ENCODE measurements around the gene ITPKB.

Gene ITPKB

GRCh38 chr1:226670073-226670472 lies 69.0 kb downstream of the ITPKB start:
- no peak overlapping the region for H3K9ac ChIP-seq (ENCODE audit: low read depth, low read length)
- H3K4me1 ChIP-seq (ENCODE audit: insufficient read depth, low read length) = peaks cover 17% of the 10 kb centered on the region
- no peak overlapping the region for H3K27ac ChIP-seq (ENCODE audit: low read depth, low read length)

GRCh38 chr1:226668173-226668560 lies 70.9 kb downstream of the ITPKB start:
- Histone ChIP-seq H3K9ac (ENCODE audit: low read depth, low read length) (no peak overlapping the region), H3K27ac (ENCODE audit: low read depth, low read length) (no peak overlapping the region), H3K4me1 (ENCODE audit: insufficient read depth, low read length) (peaks cover 16% of the 10 kb centered on the region), H3K9me3 (ENCODE audit: insufficient read depth, low read depth, low read length) (no peaks in the 10 kb centered on the region), H3K4me3 (ENCODE audit: low read length) (no peak overlapping the region), H3K27me3 (ENCODE audit: insufficient read depth, low read length) (no peaks in the 10 kb centered on the region), H3K36me3 (ENCODE audit: insufficient read depth, low read length) (no peaks in the 10 kb centered on the region)
- WGBS = 79% methylated on average over 5 of the region's 5 CpGs

More at GRCh38 chr1:226670073-226670472, 69.0 kb downstream of the ITPKB start:
- no peaks in the 10 kb centered on the region for H3K36me3 ChIP-seq (ENCODE audit: insufficient read depth, low read length)
- H3K9me3 ChIP-seq (ENCODE audit: insufficient read depth, low read depth, low read length) = no peaks in the 10 kb centered on the region
- no peaks in the 10 kb centered on the region for H3K27me3 ChIP-seq (ENCODE audit: insufficient read depth, low read length)
- H3K4me3 ChIP-seq (ENCODE audit: low read length) = no peak overlapping the region
- 98% methylated on average over 4 of the region's 7 CpGs for WGBS

- H3K9ac ChIP-seq (ENCODE audit: low read depth, low read length) = no peak overlapping the region
- no peak overlapping the region for H3K4me3 ChIP-seq (ENCODE audit: low read length)
- H3K4me1 ChIP-seq (ENCODE audit: insufficient read depth, low read length) = peaks cover 31% of the 10 kb centered on the region
- H3K27me3 ChIP-seq (ENCODE audit: insufficient read depth, low read length) = no peaks in the 10 kb centered on the region
- WGBS = 89% methylated on average over 4 of the region's 4 CpGs
- no peaks in the 10 kb centered on the region for H3K36me3 ChIP-seq (ENCODE audit: insufficient read depth, low read length)
- H3K27ac ChIP-seq (ENCODE audit: low read depth, low read length) = no peak overlapping the region
- H3K9me3 ChIP-seq (ENCODE audit: insufficient read depth, low read depth, low read length) = no peaks in the 10 kb centered on the region
Measured at GRCh38 chr1:226666692-226667091, 72.4 kb downstream of the ITPKB start.

- Histone ChIP-seq H3K27me3 (ENCODE audit: insufficient read depth, low read length) (no peaks in the 10 kb centered on the region), H3K9ac (ENCODE audit: low read depth, low read length) (no peak overlapping the region), H3K27ac (ENCODE audit: low read depth, low read length) (no peak overlapping the region), H3K9me3 (ENCODE audit: insufficient read depth, low read depth, low read length) (no peaks in the 10 kb centered on the region), H3K4me3 (ENCODE audit: low read length) (no peak overlapping the region), H3K4me1 (ENCODE audit: insufficient read depth, low read length) (peaks cover 33% of the 10 kb centered on the region), H3K36me3 (ENCODE audit: insufficient read depth, low read length) (no peaks in the 10 kb centered on the region)
- 94% methylated on average over 6 of the region's 6 CpGs for WGBS
Measured at GRCh38 chr1:226666164-226666506, 72.9 kb downstream of the ITPKB start.

GRCh38 chr1:226665505-226666163 lies 73.4 kb downstream of the ITPKB start:
- Histone ChIP-seq H3K36me3 (ENCODE audit: insufficient read depth, low read length) (no peaks in the 10 kb centered on the region), H3K9me3 (ENCODE audit: insufficient read depth, low read depth, low read length) (no peaks in the 10 kb centered on the region), H3K27ac (ENCODE audit: low read depth, low read length) (no peak overlapping the region), H3K4me1 (ENCODE audit: insufficient read depth, low read length) (peaks cover 35% of the 10 kb centered on the region), H3K27me3 (ENCODE audit: insufficient read depth, low read length) (no peaks in the 10 kb centered on the region), H3K4me3 (ENCODE audit: low read length) (no peak overlapping the region), H3K9ac (ENCODE audit: low read depth, low read length) (no peak overlapping the region)
- 92% methylated on average over 17 of the region's 17 CpGs for WGBS

GRCh38 chr1:226664413-226665101 lies 74.5 kb downstream of the ITPKB start:
- no peak overlapping the region for H3K4me3 ChIP-seq (ENCODE audit: low read length)
- no peaks in the 10 kb centered on the region for H3K27me3 ChIP-seq (ENCODE audit: insufficient read depth, low read length)
- H3K27ac ChIP-seq (ENCODE audit: low read depth, low read length) = no peak overlapping the region
- H3K36me3 ChIP-seq (ENCODE audit: insufficient read depth, low read length) = no peaks in the 10 kb centered on the region
- H3K4me1 ChIP-seq (ENCODE audit: insufficient read depth, low read length) = peaks cover 37% of the 10 kb centered on the region
- WGBS = 86% methylated on average over 15 of the region's 15 CpGs
- H3K9me3 ChIP-seq (ENCODE audit: insufficient read depth, low read depth, low read length) = no peaks in the 10 kb centered on the region
- no peak overlapping the region for H3K9ac ChIP-seq (ENCODE audit: low read depth, low read length)

- H3K9me3 ChIP-seq (ENCODE audit: insufficient read depth, low read depth, low read length) = no peaks in the 10 kb centered on the region
- H3K4me1 ChIP-seq (ENCODE audit: insufficient read depth, low read length) = peaks cover 33% of the 10 kb centered on the region
- WGBS = 89% methylated on average over 7 of the region's 7 CpGs
- no peak overlapping the region for H3K9ac ChIP-seq (ENCODE audit: low read depth, low read length)
- H3K27me3 ChIP-seq (ENCODE audit: insufficient read depth, low read length) = no peaks in the 10 kb centered on the region
- H3K36me3 ChIP-seq (ENCODE audit: insufficient read depth, low read length) = no peaks in the 10 kb centered on the region
- no peak overlapping the region for H3K27ac ChIP-seq (ENCODE audit: low read depth, low read length)
- no peak overlapping the region for H3K4me3 ChIP-seq (ENCODE audit: low read length)
Measured at GRCh38 chr1:226663327-226663704, 75.8 kb downstream of the ITPKB start.

- Histone ChIP-seq H3K9ac (ENCODE audit: low read depth, low read length) (no peak overlapping the region), H3K36me3 (ENCODE audit: insufficient read depth, low read length) (no peaks in the 10 kb centered on the region), H3K27ac (ENCODE audit: low read depth, low read length) (no peak overlapping the region), H3K27me3 (ENCODE audit: insufficient read depth, low read length) (no peaks in the 10 kb centered on the region), H3K9me3 (ENCODE audit: insufficient read depth, low read depth, low read length) (no peaks in the 10 kb centered on the region), H3K4me1 (ENCODE audit: insufficient read depth, low read length) (peaks cover 32% of the 10 kb centered on the region), H3K4me3 (ENCODE audit: low read length) (no peak overlapping the region)
- WGBS = 69% methylated on average over 13 of the region's 13 CpGs
Measured at GRCh38 chr1:226662642-226663326, 76.3 kb downstream of the ITPKB start.

GRCh38 chr1:226661965-226662364 lies 77.1 kb downstream of the ITPKB start:
- Histone ChIP-seq H3K4me1 (ENCODE audit: insufficient read depth, low read length) (peaks cover 37% of the 10 kb centered on the region), H3K27me3 (ENCODE audit: insufficient read depth, low read length) (no peaks in the 10 kb centered on the region), H3K9me3 (ENCODE audit: insufficient read depth, low read depth, low read length) (no peaks in the 10 kb centered on the region), H3K9ac (ENCODE audit: low read depth, low read length) (no peak overlapping the region), H3K36me3 (ENCODE audit: insufficient read depth, low read length) (no peaks in the 10 kb centered on the region), H3K4me3 (ENCODE audit: low read length) (no peak overlapping the region), H3K27ac (ENCODE audit: low read depth, low read length) (no peak overlapping the region)
- WGBS = 41% methylated on average over 6 of the region's 6 CpGs

GRCh38 chr1:226661271-226661670 lies 77.8 kb downstream of the ITPKB start:
- no peak overlapping the region for H3K27ac ChIP-seq (ENCODE audit: low read depth, low read length)
- H3K27me3 ChIP-seq (ENCODE audit: insufficient read depth, low read length) = no peaks in the 10 kb centered on the region
- H3K9ac ChIP-seq (ENCODE audit: low read depth, low read length) = no peak overlapping the region
- no peak overlapping the region for H3K4me3 ChIP-seq (ENCODE audit: low read length)
- peaks cover 44% of the 10 kb centered on the region for H3K4me1 ChIP-seq (ENCODE audit: insufficient read depth, low read length)
- H3K36me3 ChIP-seq (ENCODE audit: insufficient read depth, low read length) = no peaks in the 10 kb centered on the region
- no peaks in the 10 kb centered on the region for H3K9me3 ChIP-seq (ENCODE audit: insufficient read depth, low read depth, low read length)
- 83% methylated on average over 2 of the region's 2 CpGs for whole genome bisulfite sequencing

- 80% methylated on average over 17 of the region's 17 CpGs for WGBS
- no peak overlapping the region for H3K9ac ChIP-seq (ENCODE audit: low read depth, low read length)
- no peaks in the 10 kb centered on the region for H3K36me3 ChIP-seq (ENCODE audit: insufficient read depth, low read length)
- no peaks in the 10 kb centered on the region for H3K9me3 ChIP-seq (ENCODE audit: insufficient read depth, low read depth, low read length)
- peaks cover 51% of the 10 kb centered on the region for H3K4me1 ChIP-seq (ENCODE audit: insufficient read depth, low read length)
- H3K27me3 ChIP-seq (ENCODE audit: insufficient read depth, low read length) = no peaks in the 10 kb centered on the region
- H3K4me3 ChIP-seq (ENCODE audit: low read length) = no peak overlapping the region
- H3K27ac ChIP-seq (ENCODE audit: low read depth, low read length) = no peak overlapping the region
Measured at GRCh38 chr1:226660410-226661182, 78.5 kb downstream of the ITPKB start.
